ENCODE measurements around the gene MALAT1. TPM values are rescaled to one million over a fixed set of nuclear protein-coding genes. Genes with fewer than 3 reads are reported as not detected.

The MALAT1 gene
- total RNA-seq, 1 donor from 2014 or later: 16,546 TPM

GRCh38 chr11:65492637-65493366 is 6.0 kb upstream of the MALAT1 start:
- H3K9me3 Mint-ChIP-seq (ENCODE audit: low read depth): no peaks in the 10 kb centered on the region
- peak overlapping the region; percentile 5 for H3K27ac Mint-ChIP-seq
- no peak for TF ChIP-seq CTCF (IDR thresholded peaks at IDR 0.05; ENCODE audit: unreplicated experiment)
- H3K27me3 Mint-ChIP-seq: no peaks in the 10 kb centered on the region
- H3K36me3 Mint-ChIP-seq (ENCODE audit: insufficient read depth): no peaks in the 10 kb centered on the region
- no peak for DNase-seq (ENCODE audit: low spot score, unreplicated experiment)
- H3K4me3 Mint-ChIP-seq (ENCODE audit: low read depth): peak overlapping the region; percentile 35
- H3K4me1 Mint-ChIP-seq (ENCODE audit: low read depth): peaks cover 65% of the 10 kb centered on the region

GRCh38 chr11:65493367-65494176 is 5.3 kb upstream of the MALAT1 start:
- Mint-ChIP-seq H3K4me1 (ENCODE audit: low read depth) (peaks cover 58% of the 10 kb centered on the region), H3K9me3 (ENCODE audit: low read depth) (no peaks in the 10 kb centered on the region), H3K4me3 (ENCODE audit: low read depth) (no peak overlapping the region), H3K36me3 (ENCODE audit: insufficient read depth) (no peaks in the 10 kb centered on the region), H3K27me3 (no peaks in the 10 kb centered on the region), H3K27ac (peak overlapping the region; percentile 45)
- TF ChIP-seq CTCF (IDR thresholded peaks at IDR 0.05; ENCODE audit: unreplicated experiment): no peak
- no peak for DNase-seq (ENCODE audit: low spot score, unreplicated experiment)

GRCh38 chr11:65496304-65497140 is 2.3 kb upstream of the MALAT1 start:
- Mint-ChIP-seq H3K4me1 (ENCODE audit: low read depth) (peaks cover 30% of the 10 kb centered on the region), H3K9me3 (ENCODE audit: low read depth) (no peaks in the 10 kb centered on the region), H3K4me3 (ENCODE audit: low read depth) (no peak overlapping the region), H3K27ac (peak overlapping the region; percentile 96), H3K27me3 (no peaks in the 10 kb centered on the region), H3K36me3 (ENCODE audit: insufficient read depth) (no peaks in the 10 kb centered on the region)
- DNase-seq (ENCODE audit: low spot score, unreplicated experiment): no peak
- no peak for TF ChIP-seq CTCF (IDR thresholded peaks at IDR 0.05; ENCODE audit: unreplicated experiment)

- Mint-ChIP-seq H3K9me3 (ENCODE audit: low read depth) (no peaks in the 10 kb centered on the region), H3K27ac (peak overlapping the region; percentile 96), H3K27me3 (no peaks in the 10 kb centered on the region), H3K4me1 (ENCODE audit: low read depth) (peaks cover 21% of the 10 kb centered on the region), H3K4me3 (ENCODE audit: low read depth) (no peak overlapping the region), H3K36me3 (ENCODE audit: insufficient read depth) (no peaks in the 10 kb centered on the region)
- peak; percentile 98 for DNase-seq (ENCODE audit: low spot score, unreplicated experiment)
- TF ChIP-seq CTCF (IDR thresholded peaks at IDR 0.05; ENCODE audit: unreplicated experiment): no peak
These were observed 1.5 kb upstream of the MALAT1 start for GRCh38 chr11:65497141-65498041.

Data from progenitor cell of endocrine pancreas (in vitro differentiated cells).